ENCODE data around the gene FUBP1. TPM values are rescaled to one million over a fixed set of nuclear protein-coding genes. Genes with fewer than 3 reads are reported as not detected.

FUBP1 gene
- total and polyA plus RNA-seq, 2 of the 13 experiments (the other 11 are each of a cell fraction or from before 2014, with no cell fraction given), result 98.1 to 166 TPM

GRCh38 chr1:77978969-77979876 lies at the start of gene FUBP1 (continued):
- TF ChIP-seq ZNF431 (CRISPR knock-in tag; IDR thresholded peaks at IDR 0.05; ENCODE audit: borderline replicate concordance, low read depth), result peak; percentile 52; the same call in 1 of the 2 replicates
- no peak for TF ChIP-seq JUNB (CRISPR knock-in tag; IDR thresholded peaks at IDR 0.05; ENCODE audit: borderline replicate concordance)
- no peak for TF ChIP-seq RORA (CRISPR knock-in tag; IDR thresholded peaks at IDR 0.05)
- no peak for TF ChIP-seq AKNA (CRISPR knock-in tag; IDR thresholded peaks at IDR 0.05; ENCODE audit: borderline replicate concordance)
- TF ChIP-seq ZNF552 (CRISPR knock-in tag; IDR thresholded peaks at IDR 0.05; ENCODE audit: borderline replicate concordance), result no peak; the same call in 1 of the 2 replicates
- TF ChIP-seq KDM6A (CRISPR knock-in tag; IDR thresholded peaks at IDR 0.05; ENCODE audit: low read depth), result no peak
- TF ChIP-seq IRF1 (CRISPR knock-in tag; IDR thresholded peaks at IDR 0.05; ENCODE audit: low read depth), result no peak
- no peak for TF ChIP-seq ZNF281 (CRISPR knock-in tag; IDR thresholded peaks at IDR 0.05; ENCODE audit: borderline replicate concordance)
- no peak; the same call in 1 of the 2 replicates for TF ChIP-seq ZNF350 (CRISPR knock-in tag; IDR thresholded peaks at IDR 0.05; ENCODE audit: borderline replicate concordance, low read depth)
- no peak for TF ChIP-seq XBP1 (CRISPR knock-in tag; IDR thresholded peaks at IDR 0.05)
- no peak for TF ChIP-seq AGO2 (optimal IDR thresholded peaks at IDR 0.05; ENCODE audit: low read depth, low read length)
- peak; percentile 81 for TF ChIP-seq TAF1 (CRISPR knock-in tag; IDR thresholded peaks at IDR 0.05)
- TF ChIP-seq ZNF577 (CRISPR knock-in tag; IDR thresholded peaks at IDR 0.05; ENCODE audit: borderline replicate concordance, low read depth), result no peak
